Activated CD8-positive, alpha-beta T cell treated with anti-CD3 and anti-CD28 coated beads, Interleukin-2, amount 10 ng/mL, durations not matched to agents 7 days and 5 days (primary cell): ENCODE measurements around the gene PRKD1. TPM values are rescaled to one million over a fixed set of nuclear protein-coding genes. Genes with fewer than 3 reads are reported as not detected.

Experiments
- ATAC-seq: fragments of 150-1000 bp; cut with Tn5 transposase; one replicate; pipeline ENCODE4 v1.10.0; 2021; ENCODE audit warnings: moderate library complexity
- CTCF ChIA-PET: fragments of 350-600 bp; sonication (Branson Sonifier 250); formaldehyde crosslinking; loops from one replicate; lab custom pipeline; 2021; ENCODE audit warnings: antibody characterized with exemption; lab: Charles Lee
- POLR2A ChIA-PET: fragments of 350-600 bp; sonication (Branson Sonifier 250); formaldehyde crosslinking; loops from one replicate; lab custom pipeline; 2021; ENCODE audit warnings: antibody characterized with exemption; lab: Charles Lee
- DNase-seq: peaks from one replicate; pipeline ENCODE4 v3.0.0-alpha.2; 2020
- H3K27ac Mint-ChIP-seq: one replicate; pipeline ENCODE4 v1.8.0; 2021; ENCODE audit warnings: mild to moderate bottlenecking, mixed read lengths
- H3K27me3 Mint-ChIP-seq: one replicate; pipeline ENCODE4 v1.8.0; 2021; ENCODE audit warnings: low read depth, mixed read lengths
- H3K36me3 Mint-ChIP-seq: one replicate; pipeline ENCODE4 v1.8.0; 2021; ENCODE audit warnings: low read depth, mixed read lengths
- H3K4me1 Mint-ChIP-seq: one replicate; pipeline ENCODE4 v1.8.0; 2021; ENCODE audit warnings: low read depth, mixed read lengths
- H3K4me3 Mint-ChIP-seq: one replicate; pipeline ENCODE4 v1.8.0; 2021; ENCODE audit warnings: mild to moderate bottlenecking, mixed read lengths
- H3K9me3 Mint-ChIP-seq: one replicate; pipeline ENCODE4 v1.8.0; 2022; ENCODE audit warnings: mixed read lengths; ENCODE audit not compliant: insufficient read depth
- total RNA-seq, 2 experiments: library from RNA; stranded (reverse); gene quantifications; one replicate each; pipeline ENCODE4 v1.2.3, GENCODE V29; 2021

The PRKD1 gene
- total RNA-seq, 2 experiments from 2014 or later: not detected

GRCh38 chr14:29822430-29822709 is 105.3 kb downstream of the PRKD1 start:
- no peak overlapping the region for H3K4me3 Mint-ChIP-seq
- H3K27me3 Mint-ChIP-seq: no peaks in the 10 kb centered on the region

DNA sequence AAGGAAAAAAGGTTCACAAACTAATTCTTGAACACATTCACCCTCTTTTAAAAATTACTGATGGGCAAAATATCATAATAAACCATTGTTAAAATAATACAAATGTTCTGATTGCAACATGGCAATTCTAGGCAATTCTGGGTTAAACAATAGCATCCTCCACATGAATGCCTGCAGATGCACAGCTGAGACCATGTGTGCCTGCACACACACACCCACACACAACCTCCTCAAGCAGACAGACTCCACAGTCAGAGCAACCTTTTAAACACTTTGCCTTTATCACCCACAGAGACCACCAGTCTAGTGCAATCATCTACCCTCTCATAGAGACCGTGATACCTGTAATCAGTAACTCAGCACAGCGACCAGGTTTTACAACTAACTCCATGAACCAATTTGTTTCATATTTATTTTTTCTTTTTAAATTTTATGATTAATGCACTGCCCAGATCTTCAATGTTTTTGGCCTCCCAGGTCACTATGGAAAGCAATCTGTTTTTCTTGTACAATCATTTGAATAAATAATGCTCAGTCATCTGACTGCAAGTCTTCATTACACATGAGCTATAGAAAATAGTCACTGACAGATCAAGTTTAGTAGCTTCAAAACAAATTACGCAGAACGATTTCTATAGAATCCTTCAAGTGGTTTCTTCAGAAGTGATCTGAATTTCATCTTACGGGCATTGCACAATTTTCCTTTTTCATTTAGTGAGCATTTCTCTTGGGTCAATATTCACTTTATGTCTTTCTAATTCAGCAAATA is 105.8 kb downstream of the PRKD1 start:
- ChIA-PET POLR2A (no interaction called here), CTCF (no interaction called here)
- ATAC-seq (no peak), DNase-seq (no peak)
- H3K4me1 Mint-ChIP-seq: no peaks in the 10 kb centered on the region
- H3K9me3 Mint-ChIP-seq: no peaks in the 10 kb centered on the region
- no peaks in the 10 kb centered on the region for H3K36me3 Mint-ChIP-seq
- H3K27me3 Mint-ChIP-seq: no peaks in the 10 kb centered on the region
- H3K4me3 Mint-ChIP-seq: no peak overlapping the region
- H3K27ac Mint-ChIP-seq: no peak overlapping the region

More at GRCh38 chr14:29822430-29822709, 105.3 kb downstream of the PRKD1 start:
- H3K4me1 Mint-ChIP-seq: no peaks in the 10 kb centered on the region
- no peak for ATAC-seq
- H3K27ac Mint-ChIP-seq: no peak overlapping the region
- no peaks in the 10 kb centered on the region for H3K9me3 Mint-ChIP-seq
- ChIA-PET POLR2A (no interaction called here), CTCF (no interaction called here)
- no peak for DNase-seq
- H3K36me3 Mint-ChIP-seq: no peaks in the 10 kb centered on the region

GRCh38 chr14:29821242-29821641 is 106.4 kb downstream of the PRKD1 start:
- Mint-ChIP-seq H3K27me3 (no peaks in the 10 kb centered on the region), H3K9me3 (no peaks in the 10 kb centered on the region), H3K4me3 (no peak overlapping the region), H3K4me1 (no peaks in the 10 kb centered on the region), H3K36me3 (no peaks in the 10 kb centered on the region), H3K27ac (no peak overlapping the region)
- CTCF ChIA-PET: no interaction called here
- POLR2A ChIA-PET: no interaction called here
- ATAC-seq: no peak
- DNase-seq: no peak

DNA sequence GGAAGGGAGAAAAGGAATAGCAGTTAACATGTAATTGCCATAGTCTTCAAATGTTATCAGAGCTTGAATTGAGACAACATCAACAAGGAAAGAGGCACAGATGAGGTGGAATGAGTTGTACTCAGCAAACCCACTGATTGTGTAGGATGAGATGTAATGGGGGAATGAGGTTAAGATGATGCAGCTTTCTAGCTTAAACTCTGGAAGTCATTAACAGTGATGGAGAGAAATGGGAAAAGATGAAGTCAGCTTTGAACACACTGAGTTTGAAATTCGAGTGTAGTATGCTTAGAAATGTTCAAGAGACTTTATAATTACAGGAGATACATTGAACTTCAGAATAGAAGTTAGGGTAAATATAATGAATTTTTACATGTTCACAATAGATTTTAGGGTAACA is 106.9 kb downstream of the PRKD1 start:
- POLR2A ChIA-PET: no interaction called here
- H3K4me3 Mint-ChIP-seq: no peak overlapping the region
- H3K27me3 Mint-ChIP-seq: no peaks in the 10 kb centered on the region
- CTCF ChIA-PET: no interaction called here
- ATAC-seq (no peak), DNase-seq (no peak)
- H3K4me1 Mint-ChIP-seq: no peaks in the 10 kb centered on the region
- no peaks in the 10 kb centered on the region for H3K9me3 Mint-ChIP-seq
- no peaks in the 10 kb centered on the region for H3K36me3 Mint-ChIP-seq
- H3K27ac Mint-ChIP-seq: no peak overlapping the region

- Mint-ChIP-seq H3K4me1 (no peaks in the 10 kb centered on the region), H3K36me3 (no peaks in the 10 kb centered on the region)
Observed at GRCh38 chr14:29817767-29818405, 109.8 kb downstream of the PRKD1 start.

DNA sequence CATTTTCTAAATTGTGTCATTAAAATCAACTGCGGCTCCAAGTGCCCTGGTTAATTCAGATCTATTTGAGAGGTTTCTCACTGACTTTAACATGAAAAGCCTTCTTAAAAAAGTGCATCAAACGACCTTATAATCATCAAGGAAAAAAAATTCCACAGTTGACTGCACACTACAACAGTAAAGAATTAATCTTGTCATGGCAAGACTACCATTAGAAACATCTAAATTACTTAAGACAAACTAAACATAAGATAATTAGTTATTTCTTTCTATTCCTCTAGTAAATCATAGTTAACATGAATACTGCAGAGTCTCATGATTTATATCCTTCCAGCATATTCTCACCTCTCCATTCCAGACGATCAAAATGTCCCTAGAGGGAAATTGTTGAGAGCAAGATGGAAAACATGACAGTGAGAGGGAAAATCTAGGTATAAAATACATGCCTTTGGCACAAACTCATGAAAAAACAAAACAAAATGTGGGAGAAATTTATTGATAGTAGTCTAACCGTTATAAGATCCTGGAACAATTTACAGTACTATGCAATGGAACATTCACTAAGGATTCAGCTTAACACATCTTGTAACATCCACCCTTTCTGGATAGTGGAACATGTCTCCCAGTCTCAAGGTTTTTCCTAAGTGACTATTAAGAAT is 112.5 kb downstream of the PRKD1 start:
- DNase-seq (no peak), ATAC-seq (no peak)
- ChIA-PET POLR2A (no interaction called here), CTCF (no interaction called here)
- H3K36me3 Mint-ChIP-seq: no peaks in the 10 kb centered on the region
- H3K27me3 Mint-ChIP-seq: no peaks in the 10 kb centered on the region
- H3K4me3 Mint-ChIP-seq: no peak overlapping the region
- no peaks in the 10 kb centered on the region for H3K4me1 Mint-ChIP-seq
- no peak overlapping the region for H3K27ac Mint-ChIP-seq
- H3K9me3 Mint-ChIP-seq: peaks cover 4% of the 10 kb centered on the region

More at GRCh38 chr14:29817767-29818405, 109.8 kb downstream of the PRKD1 start:
- H3K27me3 Mint-ChIP-seq: no peaks in the 10 kb centered on the region
- ChIA-PET POLR2A (no interaction called here), CTCF (no interaction called here)
- H3K4me3 Mint-ChIP-seq: no peak overlapping the region
- no peak for ATAC-seq
- H3K9me3 Mint-ChIP-seq: peaks cover 4% of the 10 kb centered on the region
- DNase-seq: no peak
- H3K27ac Mint-ChIP-seq: no peak overlapping the region

DNA sequence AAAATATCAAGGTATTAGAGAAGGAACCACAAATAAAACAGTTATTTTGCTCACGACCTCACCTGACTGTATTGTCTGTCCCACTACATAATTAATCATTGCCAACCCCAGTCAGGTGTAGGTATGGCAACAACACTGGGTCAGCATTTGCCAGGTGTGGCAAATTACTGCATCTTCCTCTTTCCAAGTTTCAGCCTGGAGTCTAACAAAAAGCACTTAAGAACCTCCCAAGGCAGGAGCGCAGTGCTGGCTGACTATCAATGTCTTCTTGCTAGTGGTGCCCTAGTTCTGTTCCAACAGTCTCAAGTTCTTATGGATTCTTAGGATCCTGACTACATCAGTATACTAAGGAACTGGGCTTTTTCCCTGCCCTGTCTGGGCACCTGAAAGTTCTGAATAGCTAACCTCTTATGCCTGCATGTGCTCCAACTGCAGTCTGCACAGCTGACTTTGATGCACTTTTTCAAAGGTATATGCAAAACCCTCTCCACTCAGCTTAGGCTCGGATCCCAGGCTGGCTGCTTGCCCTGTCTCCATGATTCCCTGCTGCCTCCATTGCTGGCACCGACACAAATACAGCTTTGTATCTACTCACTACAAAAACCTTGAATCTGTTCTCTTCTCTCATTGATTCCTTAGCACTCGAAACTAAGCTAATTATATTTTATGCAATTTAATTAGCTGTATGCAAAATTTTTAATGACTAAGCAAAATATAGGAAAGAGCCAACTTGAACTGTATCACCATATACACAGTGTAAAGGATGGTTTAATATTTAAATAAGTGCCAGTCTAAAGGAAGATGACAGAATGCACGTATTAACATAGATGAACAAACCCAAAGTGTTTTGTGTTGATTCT is 113.3 kb downstream of the PRKD1 start:
- no peak for DNase-seq
- CTCF ChIA-PET: no interaction called here
- Mint-ChIP-seq H3K4me1 (no peaks in the 10 kb centered on the region), H3K4me3 (no peak overlapping the region), H3K27me3 (no peaks in the 10 kb centered on the region), H3K9me3 (peaks cover 4% of the 10 kb centered on the region), H3K27ac (no peak overlapping the region), H3K36me3 (no peaks in the 10 kb centered on the region)
- no peak for ATAC-seq
- POLR2A ChIA-PET: no interaction called here

GRCh38 chr14:29810682-29811081 is 117.0 kb downstream of the PRKD1 start:
- no peaks in the 10 kb centered on the region for H3K36me3 Mint-ChIP-seq
- H3K4me1 Mint-ChIP-seq: no peaks in the 10 kb centered on the region
- no peak for DNase-seq

DNA sequence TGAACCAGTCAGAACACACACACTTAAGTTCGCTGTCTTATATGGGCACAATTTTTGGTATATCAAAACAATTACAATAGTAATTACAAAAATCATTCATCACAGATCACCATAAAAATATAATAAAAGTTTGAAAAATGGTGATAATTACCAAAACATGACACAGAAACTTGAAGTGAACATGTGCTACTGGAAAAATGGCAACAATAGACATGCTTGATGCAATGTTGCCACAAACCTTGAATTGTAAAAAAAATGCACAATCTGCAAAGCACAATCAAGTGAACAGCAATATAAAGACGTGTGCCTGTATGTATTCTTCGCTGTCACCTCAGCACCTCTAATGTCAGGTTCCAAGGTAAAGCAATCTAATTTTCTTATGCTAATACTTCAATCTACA is 117.6 kb downstream of the PRKD1 start:
- no peak for DNase-seq
- Mint-ChIP-seq H3K4me1 (no peaks in the 10 kb centered on the region), H3K4me3 (no peak overlapping the region), H3K27me3 (no peaks in the 10 kb centered on the region), H3K9me3 (peaks cover 2% of the 10 kb centered on the region), H3K27ac (no peak overlapping the region), H3K36me3 (no peaks in the 10 kb centered on the region)
- ChIA-PET CTCF (no interaction called here), POLR2A (no interaction called here)
- no peak for ATAC-seq

More at GRCh38 chr14:29810682-29811081, 117.0 kb downstream of the PRKD1 start:
- Mint-ChIP-seq H3K27ac (no peak overlapping the region), H3K27me3 (no peaks in the 10 kb centered on the region), H3K4me3 (no peak overlapping the region), H3K9me3 (peaks cover 4% of the 10 kb centered on the region)
- no peak for ATAC-seq
- ChIA-PET POLR2A (no interaction called here), CTCF (no interaction called here)

DNA sequence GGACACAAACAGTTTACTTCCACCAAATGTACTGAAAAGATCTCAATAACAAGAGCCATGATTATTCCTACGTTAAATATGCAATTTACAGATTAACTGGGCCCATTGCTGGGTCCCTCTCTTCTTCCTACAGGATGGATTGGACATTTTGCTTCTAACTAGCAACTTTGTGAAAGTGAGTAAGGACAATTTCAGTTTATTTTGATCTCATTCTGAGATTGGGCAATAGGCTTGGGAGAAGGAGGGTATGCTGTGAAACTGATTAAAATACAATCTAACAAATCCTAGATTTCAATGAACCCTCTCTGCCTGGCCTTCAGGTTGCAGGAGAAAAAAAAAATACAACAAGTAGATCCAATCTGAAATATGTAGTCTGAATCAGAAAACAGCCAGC is 121.5 kb downstream of the PRKD1 start:
- Mint-ChIP-seq H3K9me3 (no peaks in the 10 kb centered on the region), H3K27ac (no peak overlapping the region), H3K4me1 (no peaks in the 10 kb centered on the region), H3K4me3 (no peak overlapping the region), H3K36me3 (no peaks in the 10 kb centered on the region), H3K27me3 (no peaks in the 10 kb centered on the region)
- DNase-seq (no peak), ATAC-seq (no peak)
- POLR2A ChIA-PET: no interaction called here
- CTCF ChIA-PET: no interaction called here

DNA sequence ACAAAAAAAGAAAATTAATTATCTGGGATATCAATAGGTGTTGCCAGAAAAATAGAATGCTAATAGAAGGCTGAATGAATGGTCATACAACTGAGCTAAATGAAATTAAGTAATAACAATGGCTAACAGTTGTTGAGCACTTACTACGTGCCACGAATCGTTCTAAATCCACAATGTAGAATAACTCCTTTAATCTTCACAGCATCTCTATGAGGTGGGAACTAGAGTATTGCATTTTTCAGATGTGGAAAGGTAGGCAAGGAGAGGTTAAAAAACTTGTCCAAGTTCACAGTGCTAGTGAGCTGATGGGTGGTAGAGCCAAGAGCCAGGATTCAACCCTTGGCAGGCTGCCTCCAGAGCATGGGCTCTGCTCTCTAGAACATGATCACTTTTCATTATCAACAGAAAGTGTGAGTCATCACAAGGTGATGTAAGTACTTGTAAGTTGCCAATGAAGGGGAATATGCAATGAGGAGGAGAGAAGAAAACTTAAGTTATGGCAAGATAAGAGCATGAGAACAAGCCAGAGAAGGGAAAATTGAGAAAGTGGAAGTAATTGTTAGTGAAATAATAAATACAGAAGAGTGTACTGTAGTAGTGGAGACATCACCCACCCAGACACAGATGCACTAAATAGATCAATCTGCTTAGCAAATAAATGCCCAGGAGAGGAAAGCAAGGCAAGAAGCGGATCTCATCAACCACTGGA is 122.1 kb downstream of the PRKD1 start:
- no peaks in the 10 kb centered on the region for H3K9me3 Mint-ChIP-seq
- H3K36me3 Mint-ChIP-seq: no peaks in the 10 kb centered on the region
- ChIA-PET CTCF (no interaction called here), POLR2A (no interaction called here)
- H3K4me1 Mint-ChIP-seq: no peaks in the 10 kb centered on the region
- H3K4me3 Mint-ChIP-seq: no peak overlapping the region
- DNase-seq (no peak), ATAC-seq (no peak)
- no peaks in the 10 kb centered on the region for H3K27me3 Mint-ChIP-seq
- H3K27ac Mint-ChIP-seq: no peak overlapping the region
